Cortex of kidney (tissue), 1 donor: ENCODE results near the gene TUBB4A.
"Not testable (repeated sequence)": the region's sequence is repeated elsewhere in the genome, so short reads cannot be mapped to it uniquely, and the experiment has no call there.

ENCODE experiments used
- DNase-seq: peaks from one replicate; lab custom pipeline; 2025; lab: John Stamatoyannopoulos, UW

TUBB4A gene

DNA sequence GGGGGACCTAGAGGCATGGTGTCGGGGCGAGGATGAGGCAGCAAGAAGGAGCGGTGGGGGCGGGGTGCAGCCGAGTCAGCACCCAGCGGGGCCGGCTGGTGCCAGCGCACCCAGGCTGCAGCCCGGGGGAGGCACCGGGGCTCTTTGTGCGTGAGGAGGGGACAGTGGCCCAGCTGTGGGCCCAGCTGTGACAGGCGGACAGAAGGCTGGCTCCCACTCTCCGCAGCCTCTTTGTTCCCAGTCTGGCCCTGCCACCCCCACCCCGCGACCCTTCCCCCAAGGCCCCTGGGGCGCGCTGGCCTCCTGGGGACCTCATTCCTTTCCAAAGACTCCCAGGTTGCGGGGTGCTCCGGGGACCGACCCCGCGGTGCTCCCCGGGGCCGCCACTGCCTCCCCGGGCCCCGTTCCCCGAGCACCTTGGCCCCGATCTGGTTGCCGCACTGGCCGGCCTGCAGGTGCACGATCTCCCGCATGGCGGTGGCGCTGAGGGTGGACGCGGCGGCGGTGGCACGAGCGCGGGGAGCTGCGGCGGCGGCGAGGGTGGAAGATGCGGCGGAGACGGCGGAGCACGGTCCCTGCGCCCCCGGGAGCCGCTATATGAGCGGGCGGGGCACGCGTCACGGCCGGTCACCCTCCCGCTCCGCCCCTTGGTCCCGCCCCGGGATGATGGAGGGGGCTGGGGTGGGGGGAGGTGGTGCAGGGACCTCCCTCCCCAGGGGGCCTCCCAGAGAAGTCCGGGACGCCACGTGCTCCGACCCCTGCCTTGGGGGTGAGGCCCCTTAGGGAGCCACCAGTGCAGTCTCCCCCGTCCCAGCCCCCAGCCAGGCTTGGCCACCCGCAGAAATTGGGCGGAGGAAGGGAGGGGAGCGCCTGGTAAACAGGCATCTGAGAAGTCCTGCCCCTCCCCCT lies at the start of gene TUBB4A:
Gene TUBB4A (minus strand): TSS at position 570 of the 909 bp plus-strand sequence. CDS start 97 bp downstream, at position 473.
- no peak for DNase-seq

DNA sequence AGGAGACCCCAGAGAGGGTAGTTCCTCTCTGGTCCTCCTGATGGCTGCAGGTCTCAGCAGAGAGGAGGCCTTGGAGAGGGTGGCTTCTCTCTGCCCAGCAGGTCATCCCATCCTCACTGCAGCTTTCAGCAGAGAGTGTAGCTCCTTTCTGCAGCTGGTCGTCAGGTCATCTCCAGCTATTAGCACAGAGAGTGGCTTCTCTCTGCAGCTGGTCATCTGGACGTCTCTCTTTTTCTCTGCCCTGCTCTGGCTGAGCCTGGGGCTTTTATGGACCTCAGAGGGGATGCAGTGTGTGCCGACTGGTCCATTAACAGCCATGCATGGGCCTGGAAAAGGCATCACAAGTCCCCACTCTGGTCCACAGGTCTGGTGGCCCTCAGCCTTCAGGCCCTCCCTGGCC lies 49.0 kb upstream of the TUBB4A start:
- no peak for DNase-seq

DNA sequence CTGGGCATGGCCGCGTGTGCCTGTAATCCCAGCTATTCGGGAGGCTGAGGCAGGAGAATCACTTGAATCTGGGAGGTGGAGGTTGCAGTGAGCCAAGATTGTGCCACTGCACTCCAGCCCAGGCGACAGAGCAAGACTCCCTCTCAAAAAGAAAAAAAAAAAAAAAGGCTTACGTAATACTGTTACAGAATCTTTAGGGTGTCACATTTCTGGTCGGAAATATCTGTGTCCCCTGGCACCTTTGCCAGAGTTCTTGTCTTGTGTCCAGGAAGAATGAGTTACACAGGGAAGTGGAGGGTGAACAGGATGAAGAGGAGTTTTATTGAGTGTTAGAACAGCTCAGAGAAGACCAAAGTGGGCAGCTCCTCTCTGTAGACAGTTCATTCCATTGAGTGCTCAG lies 48.6 kb upstream of the TUBB4A start:
- DNase-seq = not testable (repeated sequence)

DNA sequence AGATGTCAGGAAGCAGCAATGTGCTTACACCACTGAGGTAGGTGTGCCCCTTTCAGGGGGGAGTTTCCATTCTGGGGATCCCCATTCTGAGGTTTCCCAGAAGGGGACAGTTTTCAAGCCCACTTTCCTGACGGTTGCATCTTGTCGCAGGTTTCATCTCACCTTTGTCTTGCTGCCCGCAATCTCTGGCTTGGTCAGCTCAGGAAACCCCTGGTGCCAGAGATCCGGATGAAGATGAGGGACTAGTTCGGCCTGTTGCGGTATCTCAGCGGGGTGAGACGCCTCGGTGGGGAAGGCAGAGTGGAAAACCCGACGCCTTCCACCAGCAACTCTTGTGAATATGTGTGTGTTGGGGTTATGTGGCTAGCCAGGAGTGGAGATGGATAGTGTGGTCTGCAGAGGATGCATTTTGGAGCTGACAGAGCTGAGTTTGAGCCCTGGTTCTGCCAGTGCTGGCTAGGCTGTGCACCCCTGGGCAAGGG lies 41.8 kb upstream of the TUBB4A start:
- DNase-seq = no peak

DNA sequence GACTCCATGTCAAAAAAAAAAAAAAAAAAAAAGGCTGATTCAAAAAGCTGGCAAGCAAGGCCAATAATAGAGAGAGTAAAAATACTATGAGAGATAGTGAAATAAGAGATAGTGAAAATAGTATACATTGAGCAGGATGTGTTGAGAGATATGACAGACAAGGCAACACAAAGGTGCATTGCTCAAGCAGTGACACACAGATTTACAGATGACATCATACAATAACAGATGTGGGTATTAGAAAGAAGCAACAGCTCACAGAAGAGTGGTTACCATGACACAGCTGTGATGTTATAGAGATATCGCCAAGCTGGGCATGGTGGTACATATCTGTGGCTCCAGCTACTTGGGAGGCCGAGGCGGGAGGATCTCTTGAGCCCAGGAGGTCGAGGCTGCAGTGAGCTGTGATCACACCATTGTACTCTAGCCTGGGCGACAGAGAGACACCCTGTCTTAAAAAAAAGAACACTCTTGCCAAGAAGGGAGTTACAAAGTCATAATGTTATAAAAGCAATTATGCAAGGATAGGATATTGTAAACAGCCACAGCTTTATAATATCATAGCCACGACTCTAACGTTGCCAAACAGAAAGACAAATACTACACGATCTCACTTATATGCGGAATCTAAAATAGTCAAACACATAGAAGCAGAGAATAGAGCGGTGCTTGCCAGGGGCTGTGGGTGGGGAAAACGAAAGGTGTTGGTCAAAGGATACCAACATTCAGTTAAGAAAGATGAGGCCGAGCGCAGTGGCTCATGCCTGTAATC lies 39.0 kb upstream of the TUBB4A start:
- DNase-seq = no peak

DNA sequence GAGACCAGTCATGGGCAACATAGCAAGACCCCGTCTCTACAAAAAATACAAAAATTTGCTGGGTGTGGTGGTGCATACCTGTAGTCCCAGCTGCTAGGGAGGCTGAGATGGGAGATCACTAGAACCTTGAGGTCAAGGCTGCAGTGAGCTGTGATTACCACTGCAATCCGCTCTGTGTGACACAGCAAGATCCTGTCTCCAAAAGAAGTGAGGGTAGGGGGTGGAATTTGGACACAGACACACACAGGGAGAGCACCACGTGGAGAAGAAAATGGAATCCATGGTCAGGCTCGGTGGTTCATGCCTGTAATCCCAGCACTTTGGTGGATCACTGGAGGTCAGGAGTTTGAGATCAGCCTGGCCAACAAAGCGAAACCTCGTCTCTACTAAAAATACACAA lies 37.4 kb upstream of the TUBB4A start:
- DNase-seq = no peak

DNA sequence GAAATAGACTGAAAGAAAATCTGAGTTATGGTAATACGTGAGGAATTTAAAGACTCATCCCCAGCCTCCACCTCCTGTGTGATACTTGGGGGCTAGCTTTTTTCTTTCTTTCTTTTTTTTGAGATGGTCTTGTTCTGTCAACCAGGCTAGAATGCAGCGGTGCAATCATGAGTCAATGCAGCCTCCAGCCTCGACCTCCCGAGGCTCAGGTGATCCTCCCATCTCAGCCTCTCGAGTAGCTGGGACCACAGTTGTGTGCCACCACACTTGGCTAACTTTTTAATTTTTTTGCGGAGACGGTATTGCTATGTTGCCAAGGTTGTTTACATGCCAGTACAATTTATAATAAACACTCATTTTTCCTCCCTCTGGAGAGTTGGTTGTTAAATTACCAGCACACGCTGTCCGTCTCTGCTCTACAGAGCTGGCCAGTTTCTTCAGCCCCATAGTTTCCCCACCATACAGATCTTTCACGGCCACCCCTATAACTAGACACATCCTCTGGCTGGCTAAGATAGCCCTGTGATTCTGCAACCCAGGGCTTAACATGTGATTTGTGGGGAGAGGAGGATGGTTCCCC lies 33.5 kb upstream of the TUBB4A start:
- DNase-seq = no peak

DNA sequence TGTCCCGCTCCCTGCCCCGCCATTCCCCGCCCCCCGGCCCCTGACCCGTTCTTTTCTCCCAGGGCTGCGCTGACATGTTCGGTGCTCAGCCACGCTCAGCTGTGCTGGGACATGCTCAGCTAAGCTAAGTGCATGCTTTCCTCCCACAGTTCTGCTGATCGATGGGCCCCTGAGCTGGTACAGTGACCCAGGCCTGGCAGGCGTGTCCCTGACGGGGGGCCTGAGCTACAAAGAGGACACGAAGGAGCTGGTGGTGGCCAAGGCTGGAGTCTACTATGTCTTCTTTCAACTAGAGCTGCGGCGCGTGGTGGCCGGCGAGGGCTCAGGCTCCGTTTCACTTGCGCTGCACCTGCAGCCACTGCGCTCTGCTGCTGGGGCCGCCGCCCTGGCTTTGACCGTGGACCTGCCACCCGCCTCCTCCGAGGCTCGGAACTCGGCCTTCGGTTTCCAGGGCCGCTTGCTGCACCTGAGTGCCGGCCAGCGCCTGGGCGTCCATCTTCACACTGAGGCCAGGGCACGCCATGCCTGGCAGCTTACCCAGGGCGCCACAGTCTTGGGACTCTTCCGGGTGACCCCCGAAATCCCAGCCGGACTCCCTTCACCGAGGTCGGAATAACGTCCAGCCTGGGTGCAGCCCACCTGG lies 32.5 kb upstream of the TUBB4A start:
- DNase-seq = no peak

DNA sequence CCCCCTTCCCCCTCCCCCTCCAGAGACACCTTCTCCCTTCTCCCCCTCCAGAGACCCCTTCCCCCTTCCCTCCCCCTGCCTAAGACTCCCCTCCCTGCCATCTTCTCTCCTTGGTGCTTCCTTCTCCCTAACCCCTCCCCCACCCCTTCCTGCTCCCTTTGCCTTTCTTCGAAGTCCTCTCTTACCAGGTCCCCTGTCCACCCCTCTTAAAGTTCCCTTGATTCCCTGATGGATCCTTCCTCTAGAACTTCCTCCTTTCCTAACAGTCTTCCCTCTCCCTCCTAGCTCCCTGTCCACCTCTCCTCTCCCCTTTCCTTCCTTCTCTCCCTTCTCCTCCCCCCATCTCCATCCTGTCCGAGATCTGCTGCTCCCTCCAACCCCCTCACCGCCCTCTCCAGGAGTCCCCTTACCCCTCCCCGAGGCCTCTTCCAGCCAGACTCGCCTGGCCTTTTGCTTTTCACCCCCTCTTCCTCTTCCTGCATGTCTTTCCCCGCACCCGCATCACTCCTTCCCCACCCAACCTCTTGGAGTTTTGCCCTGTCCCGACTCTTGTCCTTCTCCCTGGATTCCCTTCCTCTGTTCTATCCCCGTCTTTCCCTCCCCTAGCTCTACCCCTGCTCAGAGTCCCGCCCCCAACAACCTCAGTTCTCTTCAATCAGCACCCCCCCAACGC lies 31.8 kb upstream of the TUBB4A start:
- no peak for DNase-seq

DNA sequence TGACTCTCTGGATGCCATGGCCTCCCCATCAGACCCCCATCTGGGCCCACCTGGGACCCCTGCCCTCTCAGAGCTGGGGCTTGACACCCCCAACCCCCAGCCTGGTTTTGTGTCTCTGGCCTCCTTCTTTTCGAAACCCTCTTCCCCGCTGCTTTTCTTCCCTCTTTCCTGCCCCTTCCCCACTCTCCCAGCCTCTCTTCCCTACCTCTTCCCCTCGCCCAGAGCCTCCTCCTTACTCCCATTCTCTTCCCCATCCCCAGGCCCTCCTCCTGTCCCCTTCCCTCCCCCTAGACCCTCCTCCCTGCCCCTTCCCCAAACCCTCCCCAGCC lies 30.9 kb upstream of the TUBB4A start:
- no peak for DNase-seq

DNA sequence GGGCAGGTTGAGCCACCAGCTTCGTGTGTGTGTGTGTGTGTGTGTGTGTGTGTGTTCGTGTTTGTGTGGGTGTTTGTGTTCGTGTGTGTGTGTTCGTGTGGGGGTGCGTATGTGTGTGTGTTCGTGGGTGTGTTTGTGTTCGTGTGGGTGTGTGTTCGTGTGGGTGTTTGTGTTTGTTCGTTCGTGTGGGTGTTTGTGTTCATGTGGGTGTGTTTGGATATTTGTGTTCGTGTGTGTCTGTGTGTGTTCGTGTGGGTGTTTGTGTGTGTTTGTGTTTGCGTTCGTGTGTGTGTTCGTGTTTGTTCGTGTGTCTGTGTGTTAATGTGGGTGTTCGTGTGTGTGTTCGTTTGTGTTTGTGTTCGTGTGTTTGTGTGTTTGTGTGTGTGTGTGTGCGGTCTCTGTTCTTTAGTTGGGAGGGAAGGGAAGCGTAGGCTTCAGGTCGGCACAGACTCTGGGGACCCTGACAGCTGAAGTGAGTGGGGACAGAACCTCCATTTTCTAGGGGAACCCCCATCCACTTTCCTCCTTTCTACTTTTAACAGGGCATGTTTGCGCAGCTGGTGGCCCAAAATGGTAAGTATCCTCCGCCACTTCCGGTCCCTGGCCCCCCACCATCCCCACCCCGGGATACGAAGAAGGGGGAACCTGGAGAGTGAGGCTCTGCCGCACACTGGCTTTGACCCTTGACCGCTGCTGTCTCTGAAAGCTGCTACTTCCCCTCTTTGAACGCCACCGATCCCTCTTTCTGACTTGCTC lies 30.3 kb upstream of the TUBB4A start:
- DNase-seq = no peak

DNA sequence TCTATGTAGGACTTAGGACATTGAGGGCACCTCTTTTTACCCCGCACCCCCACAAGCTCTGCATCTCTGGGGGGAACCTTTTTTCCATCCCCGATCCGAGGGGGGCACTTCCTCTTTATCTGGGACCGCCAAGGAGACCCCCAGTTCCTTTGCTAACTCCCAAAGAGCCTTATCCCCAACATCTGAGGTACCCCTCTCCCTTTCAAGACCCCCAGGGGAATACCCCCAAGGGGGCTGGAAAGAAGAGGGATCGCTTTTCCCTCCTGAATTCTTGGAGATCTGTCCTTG lies 29.8 kb upstream of the TUBB4A start:
- no peak for DNase-seq

DNA sequence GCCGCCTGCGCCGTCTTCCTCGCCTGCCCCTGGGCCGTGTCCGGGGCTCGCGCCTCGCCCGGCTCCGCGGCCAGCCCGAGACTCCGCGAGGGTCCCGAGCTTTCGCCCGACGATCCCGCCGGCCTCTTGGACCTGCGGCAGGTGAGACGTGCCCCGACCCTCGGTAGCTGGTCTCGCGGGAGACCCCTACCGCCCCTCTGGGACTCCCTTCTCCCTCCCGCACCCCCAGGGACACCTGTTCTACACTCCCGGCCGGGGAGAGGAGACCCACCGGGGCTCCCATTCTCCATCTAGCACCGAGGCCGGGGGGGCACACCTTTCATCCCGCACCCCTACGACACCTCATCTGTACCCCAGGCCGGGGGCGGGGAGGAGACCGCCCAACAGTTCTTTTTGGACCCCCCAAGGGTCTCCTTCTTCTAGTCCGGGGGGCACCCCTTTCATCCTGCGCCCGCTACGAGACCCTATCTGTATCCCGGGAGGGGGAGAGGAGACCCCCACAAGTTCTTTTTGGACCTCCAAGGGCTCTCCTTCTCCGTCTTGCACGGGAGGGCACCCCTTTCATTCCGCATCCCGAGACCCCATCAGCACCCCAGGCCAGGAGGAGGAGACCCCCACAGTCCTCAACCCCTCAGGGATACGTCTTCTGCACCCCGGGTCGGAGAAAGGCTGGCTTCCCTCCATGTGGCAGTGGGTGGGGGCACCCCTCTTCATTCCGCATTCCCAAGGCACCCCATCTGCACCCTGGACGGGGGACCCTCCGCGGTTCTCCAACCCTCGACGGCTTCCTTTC lies 29.2 kb upstream of the TUBB4A start:
- no peak for DNase-seq

DNA sequence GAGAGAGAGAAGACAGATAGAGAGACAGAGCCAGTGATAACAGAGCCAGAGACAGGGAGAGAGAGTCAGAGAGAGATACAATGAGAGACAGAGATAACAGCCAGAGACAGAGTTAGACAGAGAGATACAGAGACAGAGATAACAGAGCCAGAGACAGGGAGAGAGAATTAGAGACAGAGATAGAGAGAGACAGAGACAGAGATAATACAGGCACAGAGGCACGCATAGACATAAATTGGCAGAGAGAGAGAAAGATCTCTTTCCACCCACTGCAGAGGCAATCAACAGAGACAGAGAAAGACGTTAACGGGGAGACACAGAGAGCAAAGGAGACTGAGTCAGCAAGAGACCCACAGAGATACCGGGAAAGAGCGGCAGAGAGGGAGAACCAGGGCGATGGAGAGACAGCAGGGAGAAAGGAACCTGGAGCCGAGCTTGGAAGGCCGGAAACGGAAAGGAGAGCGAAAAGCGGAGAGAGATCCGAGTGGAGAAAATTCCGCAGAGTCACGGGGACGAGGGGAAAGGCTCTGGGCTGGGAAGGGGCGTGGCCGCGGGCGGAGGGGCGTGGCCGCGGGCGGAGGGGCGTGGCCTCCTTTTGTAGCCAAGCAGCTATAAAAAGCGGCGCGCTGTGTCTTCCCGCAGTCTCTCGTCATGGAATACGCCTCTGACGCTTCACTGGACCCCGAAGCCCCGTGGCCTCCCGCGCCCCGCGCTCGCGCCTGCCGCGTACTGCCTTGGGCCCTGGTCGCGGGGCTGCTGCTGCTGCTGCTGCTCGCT lies 28.5 kb upstream of the TUBB4A start, which contains the start of gene TNFSF9:
Gene TNFSF9 (plus strand): TSS at position 641 of the 777 bp plus-strand sequence. CDS start 11 bp downstream, at position 652.
- no peak for DNase-seq

DNA sequence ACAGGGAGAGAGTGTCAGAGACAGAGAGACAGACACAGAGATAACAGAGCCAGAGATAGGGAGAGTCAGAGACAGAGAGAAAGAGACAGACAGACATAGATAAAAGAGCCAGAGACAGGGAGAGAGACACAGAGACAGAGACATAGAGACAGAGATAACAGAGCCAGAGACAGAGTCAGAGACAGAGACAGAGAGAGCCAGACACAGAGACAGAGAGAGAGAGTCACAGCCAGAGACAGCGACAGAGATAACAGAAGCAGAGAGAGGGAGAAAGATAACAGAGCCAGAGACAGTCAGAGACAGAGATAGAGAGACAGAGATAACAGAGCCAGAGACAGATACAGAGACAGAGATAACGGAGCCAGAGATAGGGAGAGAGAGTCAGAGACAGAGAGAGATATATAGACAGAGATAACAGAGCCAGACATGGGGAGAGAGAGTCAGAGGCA lies 27.9 kb upstream of the TUBB4A start:
- DNase-seq = no peak

DNA sequence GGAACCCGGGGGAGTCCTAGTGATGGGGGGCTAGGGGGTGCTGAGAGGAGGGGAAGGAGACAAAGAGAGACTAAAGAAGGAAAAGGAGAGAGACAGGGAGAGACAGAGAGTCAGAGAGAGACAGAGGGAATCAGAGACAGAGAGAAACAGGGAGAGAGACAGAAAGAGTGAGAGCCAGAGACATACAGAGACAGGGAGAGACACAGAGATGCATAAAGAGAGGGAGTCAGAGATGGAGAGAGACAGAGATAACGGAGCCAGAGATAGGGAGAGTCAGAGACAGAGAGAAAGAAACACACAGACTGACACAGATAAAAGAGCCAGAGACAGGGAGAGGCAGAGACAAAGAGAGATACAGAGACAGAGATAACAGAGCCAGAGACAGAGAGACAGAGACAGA lies 27.2 kb upstream of the TUBB4A start:
- no peak for DNase-seq

DNA sequence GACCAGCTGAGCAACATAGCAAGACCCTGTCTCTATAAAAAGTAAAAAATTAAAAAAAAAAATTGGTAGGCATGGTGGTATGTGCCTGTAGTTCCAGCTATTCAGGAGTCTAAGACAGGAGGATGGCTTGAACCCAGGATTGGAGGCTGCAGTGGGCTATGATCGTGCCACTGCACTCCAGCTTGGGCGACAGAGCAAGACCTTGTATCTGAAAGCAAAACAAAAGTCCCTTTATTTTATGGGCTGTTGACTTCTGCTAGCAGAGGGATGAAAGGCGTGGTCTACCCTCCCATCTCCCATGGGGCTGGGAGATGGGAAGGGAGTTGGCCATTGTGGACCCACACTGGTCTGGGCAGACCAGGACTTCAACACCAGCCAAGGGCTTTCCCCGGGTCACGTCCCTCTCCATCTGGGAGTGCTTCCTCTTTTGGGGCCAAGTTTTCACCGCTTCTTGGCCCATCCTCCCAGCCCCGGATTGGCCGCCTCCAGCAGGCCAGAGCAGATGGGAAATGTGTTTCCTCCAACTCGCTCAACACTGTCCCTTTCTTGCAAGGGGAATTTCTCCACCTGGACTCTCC lies 26.5 kb upstream of the TUBB4A start:
- DNase-seq = no peak

DNA sequence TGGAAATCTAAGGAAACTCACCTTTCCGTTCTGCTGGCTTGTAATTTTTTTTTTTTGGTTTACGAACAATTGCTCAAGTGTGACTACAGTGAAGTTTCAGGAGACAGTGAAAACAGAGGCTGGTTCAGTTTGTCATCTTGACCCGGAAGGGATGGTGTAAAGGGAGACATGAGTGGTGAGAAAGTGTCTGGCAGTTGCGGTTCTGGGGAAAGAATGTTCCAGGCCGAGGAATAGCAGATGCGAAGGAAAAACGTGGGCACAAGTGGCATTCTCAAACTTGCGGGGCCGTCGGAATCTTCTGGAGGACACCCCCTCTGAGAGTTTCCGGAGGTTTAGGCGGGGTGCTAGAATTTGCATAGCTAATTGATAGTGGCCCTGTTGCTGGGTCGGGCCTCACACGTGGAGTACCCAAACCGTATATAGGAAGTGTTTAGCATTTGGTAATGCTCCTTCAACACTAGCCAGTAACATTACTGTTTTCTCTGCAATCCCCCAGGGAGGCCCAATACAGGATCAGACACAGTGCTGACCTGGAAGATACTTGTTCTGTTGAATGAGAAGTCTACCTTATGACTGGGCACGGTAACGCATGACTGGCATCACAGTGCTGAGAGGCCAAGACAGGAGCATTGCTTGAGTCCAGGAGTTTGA lies 25.9 kb upstream of the TUBB4A start:
- DNase-seq = no peak
